RWPE1 (cell line): ENCODE data around the gene NATD1.
A peak's percentile ranks its signal among the peaks of the same experiment; 100 is the strongest.

Source experiments
- CTCF ChIA-PET: fragments of 350-600 bp; sonication (Branson Sonifier 250); formaldehyde crosslinking; extraction: SDS; loops from one replicate; lab custom pipeline; 2021; lab: Yijun Ruan, JAX
- POLR2A ChIA-PET: fragments of 400-600 bp; formaldehyde crosslinking; extraction: SDS; loops from one replicate; lab custom pipeline; 2020; ENCODE audit warnings: antibody characterized with exemption; ENCODE audit not compliant: low non-redundant PET; lab: Yijun Ruan, JAX
- DNase-seq: peaks from one replicate; pipeline ENCODE4 v3.0.0; 2012; ENCODE audit warnings: low spot score
- H3K27ac ChIP-seq: fragments of 450-650 bp; 2 replicates; pipeline ENCODE4 v1.5.1; 2017
- TF ChIP-seq, protein P1 (sequence below): fragments of 450-650 bp; conservative IDR thresholded peaks from 2 replicates; pipeline ENCODE4 v1.5.1; 2017; ENCODE audit warnings: low read depth, mild to moderate bottlenecking

The NATD1 gene

DNA sequence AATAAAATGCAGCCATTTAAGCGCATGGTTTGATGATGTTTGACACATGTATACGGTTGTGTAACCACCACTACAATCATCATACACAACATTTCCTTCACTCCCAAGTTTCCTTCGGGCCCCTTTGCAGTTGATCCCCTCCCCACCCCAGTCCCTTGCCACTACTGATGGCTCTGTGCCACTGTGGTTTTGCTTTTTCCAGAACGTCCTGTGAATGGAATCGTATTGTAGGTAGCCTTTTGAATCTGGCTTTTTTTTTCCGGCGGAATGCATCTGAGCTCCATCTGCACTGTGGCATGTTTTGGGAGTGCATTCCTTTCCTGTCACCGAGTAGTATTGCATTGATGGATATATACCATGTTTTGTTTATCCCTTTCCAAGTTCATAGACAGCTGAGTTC lies 16.2 kb upstream of the NATD1 start:
- POLR2A ChIA-PET = no interaction called here
- no peak for DNase-seq
- CTCF ChIA-PET = no interaction called here
- TF ChIP-seq, protein P1, sequence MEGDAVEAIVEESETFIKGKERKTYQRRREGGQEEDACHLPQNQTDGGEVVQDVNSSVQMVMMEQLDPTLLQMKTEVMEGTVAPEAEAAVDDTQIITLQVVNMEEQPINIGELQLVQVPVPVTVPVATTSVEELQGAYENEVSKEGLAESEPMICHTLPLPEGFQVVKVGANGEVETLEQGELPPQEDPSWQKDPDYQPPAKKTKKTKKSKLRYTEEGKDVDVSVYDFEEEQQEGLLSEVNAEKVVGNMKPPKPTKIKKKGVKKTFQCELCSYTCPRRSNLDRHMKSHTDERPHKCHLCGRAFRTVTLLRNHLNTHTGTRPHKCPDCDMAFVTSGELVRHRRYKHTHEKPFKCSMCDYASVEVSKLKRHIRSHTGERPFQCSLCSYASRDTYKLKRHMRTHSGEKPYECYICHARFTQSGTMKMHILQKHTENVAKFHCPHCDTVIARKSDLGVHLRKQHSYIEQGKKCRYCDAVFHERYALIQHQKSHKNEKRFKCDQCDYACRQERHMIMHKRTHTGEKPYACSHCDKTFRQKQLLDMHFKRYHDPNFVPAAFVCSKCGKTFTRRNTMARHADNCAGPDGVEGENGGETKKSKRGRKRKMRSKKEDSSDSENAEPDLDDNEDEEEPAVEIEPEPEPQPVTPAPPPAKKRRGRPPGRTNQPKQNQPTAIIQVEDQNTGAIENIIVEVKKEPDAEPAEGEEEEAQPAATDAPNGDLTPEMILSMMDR = no peak
- no peak overlapping the region for H3K27ac ChIP-seq

GRCh38 chr17:21268596-21269188 lies 15.5 kb upstream of the NATD1 start:
- POLR2A ChIA-PET = no interaction called here

GRCh38 chr17:21263376-21263775 lies 10.2 kb upstream of the NATD1 start:
- TF ChIP-seq, protein P1 = no peak
- peak; percentile 78 for DNase-seq
- POLR2A ChIA-PET = no interaction called here
- CTCF ChIA-PET = no interaction called here
- no peak overlapping the region for H3K27ac ChIP-seq

More at GRCh38 chr17:21268596-21269188, 15.5 kb upstream of the NATD1 start:
- TF ChIP-seq, protein P1 = no peak
- CTCF ChIA-PET = interaction anchor here (0.6 kb wide), 1 partner anchor 149 kb away, joined by 3 read pairs; no protein-coding TSS in a partner anchor
- peak overlapping the region; percentile 49 for H3K27ac ChIP-seq
- no peak for DNase-seq

- H3K27ac ChIP-seq = no peak overlapping the region
- ChIA-PET POLR2A (no interaction called here), CTCF (no interaction called here)
- DNase-seq = no peak
- TF ChIP-seq, protein P1 = no peak
Measured at GRCh38 chr17:21262259-21262993, 9.2 kb upstream of the NATD1 start.

GRCh38 chr17:21258593-21258992 lies 5.4 kb upstream of the NATD1 start:
- H3K27ac ChIP-seq = no peak overlapping the region
- TF ChIP-seq, protein P1 = no peak
- CTCF ChIA-PET = interaction anchor here (0.6 kb wide), 1 partner anchor 21 kb away, joined by 3 read pairs; no protein-coding TSS in a partner anchor
- no peak for DNase-seq
- POLR2A ChIA-PET = no interaction called here

DNA sequence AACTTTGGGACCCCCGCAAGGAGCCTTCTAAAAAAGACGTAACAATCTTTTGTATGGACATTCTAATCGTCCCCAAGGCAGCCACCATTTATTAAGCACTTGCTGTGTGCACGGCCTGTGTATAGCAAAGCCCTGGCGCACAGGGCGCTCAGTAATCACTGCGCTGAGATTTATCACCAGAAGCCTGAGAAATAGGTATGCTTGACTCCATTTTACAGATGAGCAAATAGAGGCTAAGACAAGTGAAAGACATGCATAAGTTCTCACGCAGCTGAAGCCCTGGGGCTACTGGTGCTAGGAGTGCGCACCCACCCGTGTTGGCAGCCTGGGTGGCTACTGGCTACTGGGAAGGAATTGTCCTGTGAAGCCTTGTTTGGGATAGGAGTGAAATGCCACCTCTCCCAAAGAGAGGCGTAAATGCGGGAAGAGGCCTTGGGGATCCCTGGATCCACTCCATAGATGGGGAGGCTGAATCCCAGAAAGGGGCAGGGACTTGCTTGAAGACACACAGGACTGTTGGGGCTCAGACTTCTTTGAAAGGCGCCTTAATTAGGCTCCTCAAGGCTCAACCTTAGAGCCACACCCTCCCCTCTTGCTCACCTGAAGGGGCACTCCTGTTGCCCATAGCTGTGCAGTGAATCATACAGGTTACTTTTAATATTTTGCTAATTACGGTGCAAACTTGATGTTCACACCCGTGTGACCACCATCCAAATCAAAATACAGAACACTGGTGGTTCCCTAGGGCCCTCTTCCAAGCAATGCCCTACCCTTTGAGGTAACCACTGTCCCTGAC lies 634 bp upstream of the NATD1 start:
- DNase-seq = peak; percentile 76
- ChIA-PET CTCF (interaction anchor here (0.7 kb wide), 1 partner anchor 115 kb away, joined by 3 read pairs; no protein-coding TSS in a partner anchor), POLR2A (interaction anchor here (0.6 kb wide), 1 partner anchor 1197 kb away, joined by 3 read pairs; no protein-coding TSS in a partner anchor)
- peak overlapping the region; percentile 52; the same call in 1 of the 2 replicates for H3K27ac ChIP-seq
- TF ChIP-seq, protein P1 = no peak
